ENCODE data around the gene AP2B1. TPM values are rescaled to one million over a fixed set of nuclear protein-coding genes. Genes with fewer than 3 reads are reported as not detected.

The AP2B1 gene
- total and polyA plus RNA-seq, 11 donors = 25.0 to 166 (median 122) TPM

DNA sequence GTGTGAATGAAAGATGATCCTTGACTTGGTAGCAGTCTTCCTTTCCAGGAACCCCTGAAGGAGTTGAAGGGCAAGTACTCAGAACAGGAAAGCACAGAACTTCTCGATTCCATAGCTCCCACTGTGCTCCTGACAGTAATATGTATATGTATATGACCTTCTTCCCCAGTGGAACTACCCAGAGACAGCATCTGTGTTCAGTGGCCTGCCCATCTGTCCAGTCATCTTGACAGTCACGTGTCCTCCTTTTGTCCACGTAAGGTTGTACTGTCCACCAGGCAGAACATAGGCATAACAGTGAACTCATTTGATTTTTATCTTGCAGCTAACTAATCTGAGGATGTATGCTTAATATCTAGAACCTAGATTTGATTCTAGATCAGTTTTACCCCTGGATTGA, 106.5 kb downstream of the AP2B1 start:
- H3K36me3 ChIP-seq = peaks cover 0 to 86% (median 62%) of the 10 kb centered on the region in 9 donors
- WGBS, 4 donors = 94 to 97% (median 96%) methylated on average over 3 of the region's 3 CpGs
- TF ChIP-seq, protein P1, sequence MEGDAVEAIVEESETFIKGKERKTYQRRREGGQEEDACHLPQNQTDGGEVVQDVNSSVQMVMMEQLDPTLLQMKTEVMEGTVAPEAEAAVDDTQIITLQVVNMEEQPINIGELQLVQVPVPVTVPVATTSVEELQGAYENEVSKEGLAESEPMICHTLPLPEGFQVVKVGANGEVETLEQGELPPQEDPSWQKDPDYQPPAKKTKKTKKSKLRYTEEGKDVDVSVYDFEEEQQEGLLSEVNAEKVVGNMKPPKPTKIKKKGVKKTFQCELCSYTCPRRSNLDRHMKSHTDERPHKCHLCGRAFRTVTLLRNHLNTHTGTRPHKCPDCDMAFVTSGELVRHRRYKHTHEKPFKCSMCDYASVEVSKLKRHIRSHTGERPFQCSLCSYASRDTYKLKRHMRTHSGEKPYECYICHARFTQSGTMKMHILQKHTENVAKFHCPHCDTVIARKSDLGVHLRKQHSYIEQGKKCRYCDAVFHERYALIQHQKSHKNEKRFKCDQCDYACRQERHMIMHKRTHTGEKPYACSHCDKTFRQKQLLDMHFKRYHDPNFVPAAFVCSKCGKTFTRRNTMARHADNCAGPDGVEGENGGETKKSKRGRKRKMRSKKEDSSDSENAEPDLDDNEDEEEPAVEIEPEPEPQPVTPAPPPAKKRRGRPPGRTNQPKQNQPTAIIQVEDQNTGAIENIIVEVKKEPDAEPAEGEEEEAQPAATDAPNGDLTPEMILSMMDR (IDR thresholded peaks at IDR 0.05) = no peak
- H3K9me3 ChIP-seq = no peaks in the 10 kb centered on the region
- no peak overlapping the region for H3K4me3 ChIP-seq
- H3K4me1 ChIP-seq = peaks cover 0 to 17% (median 2%) of the 10 kb centered on the region in 12 donors
- no peak overlapping the region for H3K27ac ChIP-seq
- DNase-seq (no peak), ATAC-seq (no peak)
- H3K27me3 ChIP-seq = no peaks in the 10 kb centered on the region
- intact Hi-C loops (cut with DNase I) = no loop called here

DNA sequence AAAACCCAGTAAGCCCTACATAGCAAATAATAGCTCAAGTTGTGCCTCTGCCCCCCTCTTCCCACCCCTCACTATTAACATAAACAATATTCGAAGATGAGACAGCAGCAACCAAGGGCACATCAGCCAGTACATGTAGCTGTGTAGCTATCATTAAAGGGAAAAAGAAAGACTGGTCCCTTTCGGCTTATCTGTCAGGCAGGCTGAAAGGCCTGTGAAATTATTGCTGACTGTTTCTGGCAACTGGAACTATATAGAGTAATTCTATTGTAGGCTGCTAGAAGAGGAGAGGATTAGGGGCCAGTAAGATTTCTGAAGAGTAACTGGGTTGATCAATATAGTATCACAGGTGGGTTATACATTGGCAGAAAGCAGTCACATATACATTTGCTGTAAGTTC, 107.8 kb downstream of the AP2B1 start:
- 51 to 58% (median 53%) methylated on average over 2 of the region's 2 CpGs for WGBS, 4 donors
- TF ChIP-seq POLR2A (IDR thresholded peaks at IDR 0.05) = no peak
- TF ChIP-seq, protein P1 (IDR thresholded peaks at IDR 0.05) = no peak
- ATAC-seq (peak in 3 of 4 donors; percentile 15 to 55 (median 41)), DNase-seq (no peak)
- intact Hi-C loops (cut with DNase I) = no loop called here
- Histone ChIP-seq H3K36me3 (peaks cover 0 to 76% (median 52%) of the 10 kb centered on the region in 9 donors), H3K9me3 (no peaks in the 10 kb centered on the region), H3K4me1 (peaks cover 0 to 17% (median 2%) of the 10 kb centered on the region in 12 donors), H3K27ac (peak overlapping the region in 9 of 12 donors; percentile 28 to 81 (median 64)), H3K27me3 (no peaks in the 10 kb centered on the region), H3K4me3 (no peak overlapping the region)

DNA sequence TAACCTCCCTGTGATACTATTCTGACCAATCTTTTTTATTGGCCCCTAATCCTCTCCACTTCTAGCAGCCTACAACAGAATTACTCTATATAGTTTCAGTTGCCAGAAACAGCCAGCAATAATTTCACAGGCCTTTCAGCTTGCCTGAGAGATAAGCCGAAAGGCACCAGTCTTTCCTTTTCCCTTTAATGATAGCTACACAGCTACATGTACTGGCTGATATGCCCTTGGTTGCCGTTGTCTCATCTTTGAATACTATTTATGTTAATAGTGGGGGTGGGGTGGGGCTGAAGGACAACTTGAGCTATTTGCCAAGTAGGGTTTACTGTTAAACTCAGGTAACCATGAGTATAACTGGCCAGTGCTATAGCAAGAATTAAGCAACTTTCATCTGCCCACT, 108.5 kb downstream of the AP2B1 start:
- TF ChIP-seq POLR2A (IDR thresholded peaks at IDR 0.05) = no peak
- TF ChIP-seq, protein P1 (IDR thresholded peaks at IDR 0.05) = no peak
- peaks cover 0 to 17% (median 2%) of the 10 kb centered on the region in 12 donors for H3K4me1 ChIP-seq
- H3K36me3 ChIP-seq = peaks cover 0 to 76% (median 45%) of the 10 kb centered on the region in 9 donors
- no peak for DNase-seq
- peak; percentile 73 to 81 (median 78) for ATAC-seq
- peak overlapping the region in 9 of 12 donors; percentile 39 to 81 (median 64) for H3K27ac ChIP-seq
- no peaks in the 10 kb centered on the region for H3K9me3 ChIP-seq
- intact Hi-C loops (cut with DNase I) = no loop called here
- no peak overlapping the region for H3K4me3 ChIP-seq
- 45 to 52% (median 49%) methylated on average over 2 of the region's 2 CpGs for WGBS, 4 donors
- no peaks in the 10 kb centered on the region for H3K27me3 ChIP-seq

DNA sequence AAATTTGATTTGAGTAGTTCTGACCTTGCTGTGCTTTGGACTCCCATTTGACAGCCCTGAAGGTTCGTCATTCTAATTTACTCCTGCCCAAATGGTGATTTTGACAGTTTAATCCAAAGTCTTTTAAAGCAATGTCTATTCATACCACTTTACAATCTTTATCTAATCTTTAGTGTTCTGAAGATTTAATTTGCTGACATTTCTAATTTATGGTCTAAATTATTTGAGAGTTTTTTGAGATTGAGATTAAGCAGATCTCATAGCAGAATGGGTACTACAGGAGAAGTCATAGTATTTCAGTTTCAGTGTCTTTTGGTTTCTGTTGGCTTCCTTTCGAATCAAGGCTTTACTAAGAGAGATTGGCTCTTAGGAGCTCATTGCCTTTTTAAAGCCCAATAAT, 111.7 kb downstream of the AP2B1 start:
- WGBS, 4 donors = 91 to 97% (median 94%) methylated on average over 2 of the region's 2 CpGs
- no peak overlapping the region for H3K27ac ChIP-seq
- H3K4me1 ChIP-seq = peaks cover 0 to 17% (median 2%) of the 10 kb centered on the region in 12 donors
- intact Hi-C loops (cut with DNase I) = no loop called here
- no peaks in the 10 kb centered on the region for H3K9me3 ChIP-seq
- TF ChIP-seq, protein P1 (IDR thresholded peaks at IDR 0.05) = no peak
- TF ChIP-seq POLR2A (IDR thresholded peaks at IDR 0.05) = no peak
- peaks cover 0 to 54% (median 32%) of the 10 kb centered on the region in 9 donors for H3K36me3 ChIP-seq
- H3K4me3 ChIP-seq = no peak overlapping the region
- H3K27me3 ChIP-seq = no peaks in the 10 kb centered on the region
- DNase-seq (no peak), ATAC-seq (no peak)

Data from heart left ventricle (tissue), 16 donors.